HFF-Myc (cell line): Measurements from ENCODE around the gene ELMOD1.
A peak's percentile ranks its signal among the peaks of the same experiment; 100 is the strongest.

Experiments used
- DNase-seq: peaks from one replicate; pipeline ENCODE4 v3.0.0-alpha.2; 2011; ENCODE audit warnings: low read depth; ENCODE audit errors: extremely low read depth
- H3K4me3 ChIP-seq: replicated peaks from 2 replicates; pipeline ENCODE4 v1.5.1; 2011; ENCODE audit warnings: low read depth, mild to moderate bottlenecking, control low read depth, low read length
- CTCF ChIP-seq: IDR thresholded peaks from 2 replicates; pipeline ENCODE4 v1.5.1; 2012; ENCODE audit warnings: mild to moderate bottlenecking, low read depth, low read length, control low read depth; ENCODE audit errors: missing control alignments

Gene ELMOD1

GRCh38 chr11:107695446-107695845 lies 104.5 kb downstream of the ELMOD1 start:
- no peak overlapping the region for H3K4me3 ChIP-seq
- no peak for DNase-seq
- TF ChIP-seq CTCF, result no peak

GRCh38 chr11:107696140-107696539 lies 105.2 kb downstream of the ELMOD1 start:
- H3K4me3 ChIP-seq, result no peak overlapping the region
- peak; percentile 87 for DNase-seq
- TF ChIP-seq CTCF, result no peak

- no peak for DNase-seq
- TF ChIP-seq CTCF, result no peak
These were observed 106.3 kb downstream of the ELMOD1 start for GRCh38 chr11:107697291-107697690.

GRCh38 chr11:107699371-107700285 lies 108.7 kb downstream of the ELMOD1 start:
- no peak for DNase-seq
- no peak for TF ChIP-seq CTCF
- no peak overlapping the region for H3K4me3 ChIP-seq

More at GRCh38 chr11:107697291-107697690, 106.3 kb downstream of the ELMOD1 start:
- H3K4me3 ChIP-seq, result no peak overlapping the region

- TF ChIP-seq CTCF, result no peak
- DNase-seq, result no peak
- H3K4me3 ChIP-seq, result no peak overlapping the region
These were observed 111.2 kb downstream of the ELMOD1 start for GRCh38 chr11:107702109-107702660.

GRCh38 chr11:107702723-107703122 lies 111.8 kb downstream of the ELMOD1 start:
- DNase-seq, result no peak
- H3K4me3 ChIP-seq, result no peak overlapping the region
- TF ChIP-seq CTCF, result no peak
